HEK293 (cell line): ENCODE results near the gene KICS2.

Experiments used
- ZFP41 ChIP-seq: fragments of 450-650 bp; formaldehyde crosslinking; IDR thresholded peaks from 2 replicates; pipeline ENCODE4 v1.5.1; 2016; ENCODE audit warnings: missing biosample characterization, missing genetic modification characterization, borderline replicate concordance
- ZNF121 ChIP-seq: fragments of 450-650 bp; formaldehyde crosslinking; IDR thresholded peaks from 2 replicates; pipeline ENCODE4 v1.5.1; 2016; ENCODE audit warnings: missing biosample characterization, missing genetic modification characterization
- TF ChIP-seq, protein P1 (sequence below): fragments of 450-650 bp; formaldehyde crosslinking; IDR thresholded peaks from 2 replicates; pipeline ENCODE4 v1.5.1; 2016; ENCODE audit warnings: missing biosample characterization, missing genetic modification characterization

DNA sequence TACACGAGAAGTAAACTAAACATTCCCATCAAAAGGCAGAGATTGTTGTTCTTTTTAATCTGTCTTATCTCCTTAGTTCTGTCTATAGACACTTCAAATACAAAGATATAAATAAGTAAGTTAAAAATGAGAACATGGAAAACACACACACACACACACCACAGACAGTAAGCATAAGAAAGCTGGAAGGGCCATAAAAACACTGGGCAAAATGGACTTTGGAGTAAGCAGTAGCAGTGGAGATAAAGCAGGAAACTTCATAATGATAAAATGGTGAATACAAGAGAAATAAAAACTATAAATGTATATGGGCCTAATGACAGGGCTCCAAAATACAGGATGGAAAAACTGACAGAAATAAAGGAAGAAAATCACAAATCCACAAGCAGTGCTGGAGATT is 32.6 kb downstream of the KICS2 start:
- TF ChIP-seq ZNF121 (no peak), ZFP41 (tag by site-specific recombination) (no peak)
- TF ChIP-seq, protein P1, sequence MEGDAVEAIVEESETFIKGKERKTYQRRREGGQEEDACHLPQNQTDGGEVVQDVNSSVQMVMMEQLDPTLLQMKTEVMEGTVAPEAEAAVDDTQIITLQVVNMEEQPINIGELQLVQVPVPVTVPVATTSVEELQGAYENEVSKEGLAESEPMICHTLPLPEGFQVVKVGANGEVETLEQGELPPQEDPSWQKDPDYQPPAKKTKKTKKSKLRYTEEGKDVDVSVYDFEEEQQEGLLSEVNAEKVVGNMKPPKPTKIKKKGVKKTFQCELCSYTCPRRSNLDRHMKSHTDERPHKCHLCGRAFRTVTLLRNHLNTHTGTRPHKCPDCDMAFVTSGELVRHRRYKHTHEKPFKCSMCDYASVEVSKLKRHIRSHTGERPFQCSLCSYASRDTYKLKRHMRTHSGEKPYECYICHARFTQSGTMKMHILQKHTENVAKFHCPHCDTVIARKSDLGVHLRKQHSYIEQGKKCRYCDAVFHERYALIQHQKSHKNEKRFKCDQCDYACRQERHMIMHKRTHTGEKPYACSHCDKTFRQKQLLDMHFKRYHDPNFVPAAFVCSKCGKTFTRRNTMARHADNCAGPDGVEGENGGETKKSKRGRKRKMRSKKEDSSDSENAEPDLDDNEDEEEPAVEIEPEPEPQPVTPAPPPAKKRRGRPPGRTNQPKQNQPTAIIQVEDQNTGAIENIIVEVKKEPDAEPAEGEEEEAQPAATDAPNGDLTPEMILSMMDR, result no peak
